Body of pancreas (tissue), 4 donors: ENCODE data around the gene ZNF579. TPM values are rescaled to one million over a fixed set of nuclear protein-coding genes. Genes with fewer than 3 reads are reported as not detected.

Experiments
- ATAC-seq: fragments of 150-250 bp; one replicate; pipeline ENCODE4 v1.9.1; 2016
- DNase-seq, 4 donors: peaks; one replicate each; pipeline ENCODE4 v3.0.0-alpha.2; 2019
- H3K27ac ChIP-seq, 4 donors: fragments of 200-600 bp; sonication (generic); 1 replicate in 3 of 4; 2 replicates in 1 of 4; pipeline versions ENCODE4 v1.5.1 to v1.6.1; 2016 to 2019; ENCODE audit warnings: mild to moderate bottlenecking in 1 of 4, mixed read lengths in 1 of 4, moderate library complexity in 1 of 4
- H3K27me3 ChIP-seq, 2 donors: fragments of 200-600 bp; sonication (generic); one replicate each; pipeline ENCODE4 v1.6.0; 2016; ENCODE audit warnings: mild to moderate bottlenecking in 1 of 2
- H3K36me3 ChIP-seq, 2 donors: fragments of 200-600 bp; sonication (generic); replicated peaks in 1 of 2; 2 replicates each; pipeline ENCODE4 v1.5.1; 2016; ENCODE audit warnings: low read depth in 2 of 2; ENCODE audit not compliant: insufficient read depth in 1 of 2
- H3K4me1 ChIP-seq: fragments of 200-600 bp; sonication (generic); one replicate; pipeline ENCODE4 v1.6.0; 2016
- H3K4me3 ChIP-seq, 2 donors: fragments of 200-600 bp; sonication (generic); 1 replicate in 1 of 2; 2 replicates in 1 of 2; pipeline ENCODE4 v1.5.1; 2016 to 2019
- H3K9me3 ChIP-seq, 3 donors: fragments of 200-600 bp; sonication (generic); 1 replicate in 2 of 3; 2 replicates in 1 of 3; pipeline ENCODE4 v1.5.1; 2016
- POLR2A ChIP-seq, 3 donors: fragments of 450-650 bp; IDR thresholded peaks; one replicate each; pipeline ENCODE4 v1.6.1; 2016; ENCODE audit warnings: antibody characterized with exemption in 3 of 3, mild to moderate bottlenecking in 2 of 3
- WGBS, 2 donors: methylation state at CpG; one replicate each; pipeline ENCODE4 v1.1.5; 2017; 5-methylcytosine and 5-hydroxymethylcytosine counted together
- intact Hi-C: fragments of 100-400 bp; cut with DNase I; formaldehyde crosslinking; loops from one replicate; pipeline ENCODE4 v1.15.1; 2023
- total RNA-seq, 2 donors: library from RNA; depleted of rRNA; stranded (reverse); fragments of >200 nt; gene quantifications; one replicate each; pipeline ENCODE4 v1.1.0, GENCODE V29; 2016
- TF ChIP-seq, protein P1 (sequence below), 7 experiments: fragments of 450-650 bp in 4 of 7; fragments of 200-600 bp in 3 of 7; sonication (generic) in 3 of 7; IDR thresholded peaks; one replicate each; pipeline ENCODE4 v1.5.1; 2016 to 2019; ENCODE audit warnings: antibody characterized with exemption in 7 of 7

ZNF579 gene
- total RNA-seq, 2 donors from 2014 or later = 3.3 to 6.2 TPM

GRCh38 chr19:55617426-55617825, 36.8 kb upstream of the ZNF579 start:
- WGBS, 2 donors = 84 to 90% methylated on average over 8 of the region's 8 CpGs
- ATAC-seq (no peak), DNase-seq (no peak)
- TF ChIP-seq, protein P1, sequence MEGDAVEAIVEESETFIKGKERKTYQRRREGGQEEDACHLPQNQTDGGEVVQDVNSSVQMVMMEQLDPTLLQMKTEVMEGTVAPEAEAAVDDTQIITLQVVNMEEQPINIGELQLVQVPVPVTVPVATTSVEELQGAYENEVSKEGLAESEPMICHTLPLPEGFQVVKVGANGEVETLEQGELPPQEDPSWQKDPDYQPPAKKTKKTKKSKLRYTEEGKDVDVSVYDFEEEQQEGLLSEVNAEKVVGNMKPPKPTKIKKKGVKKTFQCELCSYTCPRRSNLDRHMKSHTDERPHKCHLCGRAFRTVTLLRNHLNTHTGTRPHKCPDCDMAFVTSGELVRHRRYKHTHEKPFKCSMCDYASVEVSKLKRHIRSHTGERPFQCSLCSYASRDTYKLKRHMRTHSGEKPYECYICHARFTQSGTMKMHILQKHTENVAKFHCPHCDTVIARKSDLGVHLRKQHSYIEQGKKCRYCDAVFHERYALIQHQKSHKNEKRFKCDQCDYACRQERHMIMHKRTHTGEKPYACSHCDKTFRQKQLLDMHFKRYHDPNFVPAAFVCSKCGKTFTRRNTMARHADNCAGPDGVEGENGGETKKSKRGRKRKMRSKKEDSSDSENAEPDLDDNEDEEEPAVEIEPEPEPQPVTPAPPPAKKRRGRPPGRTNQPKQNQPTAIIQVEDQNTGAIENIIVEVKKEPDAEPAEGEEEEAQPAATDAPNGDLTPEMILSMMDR (IDR thresholded peaks at IDR 0.05) = no peak
- TF ChIP-seq POLR2A (IDR thresholded peaks at IDR 0.05) = no peak
- H3K27me3 ChIP-seq = no peaks in the 10 kb centered on the region
- H3K9me3 ChIP-seq = no peaks in the 10 kb centered on the region
- no peak overlapping the region for H3K4me3 ChIP-seq
- intact Hi-C loops = loop anchor here (10.0 kb wide), 1 partner anchor 493 kb away; no protein-coding TSS in a partner anchor
- peaks cover 0 to 3% of the 10 kb centered on the region in 2 donors for H3K36me3 ChIP-seq
- peaks cover 2% of the 10 kb centered on the region for H3K4me1 ChIP-seq
- H3K27ac ChIP-seq = no peak overlapping the region

GRCh38 chr19:55616395-55616875, 35.8 kb upstream of the ZNF579 start:
- no peaks in the 10 kb centered on the region for H3K27me3 ChIP-seq
- no peak overlapping the region for H3K4me3 ChIP-seq
- no peak overlapping the region for H3K27ac ChIP-seq
- no peak for TF ChIP-seq POLR2A (IDR thresholded peaks at IDR 0.05)
- TF ChIP-seq, protein P1 (IDR thresholded peaks at IDR 0.05) = no peak
- DNase-seq (no peak), ATAC-seq (no peak)
- no peaks in the 10 kb centered on the region for H3K9me3 ChIP-seq
- peaks cover 0 to 3% of the 10 kb centered on the region in 2 donors for H3K36me3 ChIP-seq
- WGBS, 2 donors = 96 to 97% methylated on average over 23 to 38 of the region's 38 CpGs
- intact Hi-C loops = loop anchor here (10.0 kb wide), 1 partner anchor 492 kb away; no protein-coding TSS in a partner anchor
- H3K4me1 ChIP-seq = peaks cover 7% of the 10 kb centered on the region

DNA sequence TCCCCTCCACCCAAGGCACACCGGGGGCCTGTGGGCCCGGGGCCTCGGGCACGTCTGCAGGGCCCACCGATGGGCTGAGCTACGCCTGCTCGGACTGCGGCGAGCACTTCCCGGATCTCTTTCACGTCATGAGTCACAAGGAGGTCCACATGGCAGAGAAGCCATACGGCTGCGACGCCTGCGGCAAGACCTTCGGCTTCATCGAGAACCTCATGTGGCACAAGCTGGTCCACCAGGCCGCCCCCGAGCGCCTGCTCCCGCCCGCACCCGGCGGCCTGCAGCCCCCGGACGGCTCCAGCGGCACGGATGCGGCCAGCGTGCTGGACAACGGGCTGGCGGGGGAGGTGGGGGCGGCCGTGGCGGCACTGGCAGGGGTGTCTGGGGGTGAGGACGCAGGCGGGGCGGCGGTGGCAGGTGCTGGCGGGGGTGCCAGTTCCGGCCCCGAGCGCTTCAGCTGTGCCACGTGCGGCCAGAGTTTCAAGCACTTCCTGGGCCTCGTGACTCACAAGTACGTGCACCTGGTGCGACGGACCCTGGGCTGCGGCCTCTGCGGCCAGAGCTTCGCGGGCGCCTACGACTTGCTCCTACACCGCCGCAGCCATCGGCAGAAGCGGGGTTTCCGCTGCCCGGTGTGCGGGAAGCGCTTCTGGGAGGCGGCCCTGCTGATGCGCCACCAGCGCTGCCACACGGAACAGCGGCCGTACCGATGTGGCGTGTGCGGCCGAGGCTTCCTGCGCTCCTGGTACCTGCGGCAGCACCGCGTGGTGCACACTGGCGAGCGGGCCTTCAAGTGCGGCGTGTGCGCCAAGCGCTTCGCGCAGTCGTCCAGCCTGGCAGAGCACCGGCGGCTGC, 35.1 kb upstream of the ZNF579 start:
- Histone ChIP-seq H3K27me3 (no peaks in the 10 kb centered on the region), H3K4me3 (no peak overlapping the region), H3K36me3 (peaks cover 0 to 3% of the 10 kb centered on the region in 2 donors), H3K9me3 (no peaks in the 10 kb centered on the region), H3K4me1 (peaks cover 10% of the 10 kb centered on the region), H3K27ac (no peak overlapping the region)
- ATAC-seq (no peak), DNase-seq (no peak)
- intact Hi-C loops = loop anchor here (10.0 kb wide), 1 partner anchor 491 kb away; no protein-coding TSS in a partner anchor
- TF ChIP-seq, protein P1 (IDR thresholded peaks at IDR 0.05) = no peak
- TF ChIP-seq POLR2A (IDR thresholded peaks at IDR 0.05) = no peak
- 96 to 98% methylated on average over 31 to 80 of the region's 88 CpGs for WGBS, 2 donors

DNA sequence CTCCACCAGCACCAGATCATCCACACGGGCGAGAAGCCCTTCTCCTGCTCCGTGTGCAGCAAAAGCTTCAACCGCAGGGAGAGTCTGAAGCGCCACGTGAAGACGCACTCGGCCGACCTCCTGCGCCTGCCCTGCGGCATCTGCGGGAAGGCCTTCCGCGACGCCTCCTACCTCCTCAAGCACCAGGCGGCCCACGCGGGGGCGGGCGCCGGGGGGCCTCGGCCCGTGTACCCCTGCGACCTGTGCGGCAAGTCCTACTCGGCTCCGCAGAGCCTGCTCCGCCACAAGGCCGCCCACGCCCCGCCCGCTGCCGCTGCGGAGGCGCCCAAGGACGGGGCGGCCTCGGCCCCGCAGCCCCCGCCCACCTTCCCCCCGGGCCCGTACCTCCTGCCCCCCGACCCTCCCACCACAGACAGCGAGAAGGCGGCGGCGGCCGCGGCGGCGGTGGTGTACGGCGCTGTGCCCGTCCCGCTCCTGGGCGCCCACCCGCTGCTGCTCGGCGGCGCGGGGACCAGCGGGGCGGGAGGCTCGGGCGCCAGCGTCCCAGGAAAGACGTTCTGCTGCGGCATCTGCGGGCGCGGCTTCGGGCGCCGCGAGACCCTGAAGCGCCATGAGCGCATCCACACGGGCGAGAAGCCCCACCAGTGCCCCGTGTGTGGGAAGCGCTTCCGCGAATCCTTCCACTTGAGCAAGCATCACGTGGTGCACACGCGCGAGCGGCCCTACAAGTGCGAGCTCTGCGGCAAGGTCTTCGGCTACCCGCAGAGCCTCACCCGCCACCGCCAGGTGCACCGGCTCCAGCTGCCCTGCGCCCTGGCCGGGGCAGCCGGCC, 34.3 kb upstream of the ZNF579 start:
- intact Hi-C loops = loop anchor here (5.0 to 10.0 kb wide), 2 partner anchors 98 to 490 kb away; no protein-coding TSS in a partner anchor
- ATAC-seq (no peak), DNase-seq (no peak)
- no peak overlapping the region for H3K4me3 ChIP-seq
- TF ChIP-seq, protein P1 (IDR thresholded peaks at IDR 0.05) = no peak
- no peak for TF ChIP-seq POLR2A (IDR thresholded peaks at IDR 0.05)
- H3K4me1 ChIP-seq = peaks cover 10% of the 10 kb centered on the region
- peaks cover 0 to 2% of the 10 kb centered on the region in 2 donors for H3K36me3 ChIP-seq
- H3K9me3 ChIP-seq = no peaks in the 10 kb centered on the region
- WGBS, 2 donors = 92 to 94% methylated on average over 20 to 44 of the region's 98 CpGs
- H3K27me3 ChIP-seq = no peaks in the 10 kb centered on the region
- no peak overlapping the region for H3K27ac ChIP-seq
